ENCODE results near the gene TTC6.
"Not testable (repeated sequence)": the region's sequence is repeated elsewhere in the genome, so short reads cannot be mapped to it uniquely, and the experiment has no call there.

Gene TTC6, protein sequence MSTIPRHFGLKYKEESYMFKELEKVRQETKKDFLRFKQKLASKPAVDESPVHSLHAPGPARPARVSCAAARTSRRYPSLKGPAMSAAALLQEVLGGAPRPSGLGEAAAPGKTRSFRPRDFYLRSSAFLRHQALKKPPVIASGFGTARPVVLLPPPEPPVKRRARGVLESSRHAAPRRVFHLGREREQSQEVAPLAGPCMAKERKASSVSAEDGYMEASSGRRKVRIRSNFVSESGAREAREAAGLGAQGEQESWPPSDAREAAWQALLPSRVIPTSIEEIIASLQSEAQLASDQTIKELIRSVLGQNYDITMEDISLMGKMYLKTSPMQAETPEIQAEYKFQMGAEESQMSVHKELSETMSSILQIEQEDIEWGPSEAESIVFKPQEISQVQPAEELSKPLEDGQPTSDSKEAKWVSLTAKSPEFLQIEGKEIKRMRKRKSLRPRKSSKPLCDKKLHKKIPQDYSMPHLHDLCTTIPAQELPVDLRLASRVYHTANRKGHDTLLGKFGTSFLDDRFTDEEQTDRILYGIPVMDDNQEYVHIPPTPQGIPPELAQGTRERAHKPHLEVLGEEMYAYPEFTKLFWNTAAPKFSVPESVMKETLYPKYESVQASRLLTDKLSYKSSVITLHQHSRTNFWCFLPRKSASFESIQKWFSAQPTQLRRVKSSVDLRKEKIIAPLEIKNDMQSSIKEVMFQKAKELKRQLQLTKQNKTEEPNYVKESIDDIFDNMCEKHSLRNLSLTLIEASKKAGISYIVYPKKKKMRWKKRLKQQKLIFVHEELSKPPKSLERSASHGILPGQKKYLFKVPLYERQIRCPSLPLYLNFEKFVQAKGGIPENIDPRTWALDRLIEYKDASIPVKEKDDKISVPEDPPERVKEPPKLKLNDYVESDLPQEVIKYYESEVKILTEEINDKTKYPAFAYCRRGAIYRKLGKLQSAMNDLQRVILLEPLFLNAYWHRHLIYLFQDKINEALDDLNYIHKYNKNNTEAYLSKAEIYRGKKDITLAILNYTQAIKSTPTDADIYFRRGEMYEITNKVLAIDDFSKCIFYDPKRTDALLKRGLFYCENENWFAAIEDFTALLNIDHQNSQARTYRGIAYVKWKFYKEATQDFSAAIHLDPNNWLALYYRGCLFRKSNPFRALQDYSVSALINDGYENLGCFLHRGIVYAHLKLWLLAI (N-terminal part only)

DNA sequence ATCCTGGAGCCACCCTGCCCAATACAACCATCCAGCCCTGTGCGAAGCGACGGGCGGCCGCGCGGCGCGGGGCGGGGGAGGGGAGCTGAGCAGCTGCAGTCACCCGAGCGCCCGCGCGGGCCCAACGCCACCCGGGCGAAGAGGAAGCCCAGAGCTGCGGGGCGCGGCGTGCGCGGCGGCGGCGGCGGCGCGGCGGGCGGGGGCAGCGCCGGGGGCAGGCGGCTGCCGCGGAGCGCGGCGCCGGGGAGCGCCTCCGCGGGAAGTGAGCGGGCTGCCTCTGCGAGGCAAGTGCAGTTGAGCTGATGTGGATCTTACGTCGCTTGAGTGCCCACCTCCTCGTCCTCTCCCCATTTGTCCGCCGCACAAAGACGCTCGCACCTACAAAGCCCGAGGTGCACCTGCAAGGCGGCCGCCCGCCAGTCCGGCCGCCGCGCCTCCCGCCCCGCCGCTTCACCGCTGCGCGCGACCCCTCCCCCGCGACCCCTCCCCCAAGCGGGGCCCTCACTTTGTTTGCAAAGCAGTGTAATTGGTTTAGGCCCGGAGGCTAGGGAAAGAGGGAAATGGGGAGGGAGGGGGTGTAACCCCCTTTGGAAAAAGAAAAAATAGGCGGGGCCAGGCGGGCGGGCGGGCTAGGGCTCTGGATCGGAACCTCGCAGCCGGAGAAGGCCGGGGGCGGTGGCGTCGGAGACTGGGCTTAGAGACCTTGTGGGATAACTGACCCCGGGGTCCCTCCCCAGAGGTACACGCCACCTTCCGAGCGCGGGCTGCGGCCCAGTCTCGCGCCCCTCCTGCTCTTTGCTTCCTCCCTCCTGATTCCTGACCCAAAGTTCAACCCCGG, at the start of gene TTC6, which contains the start of gene FOXA1:
Gene TTC6, plus strand, starts transcription at position 659 of the 838 bp plus-strand sequence. CDS start 26,436 bp downstream, outside the sequence.
Gene FOXA1, minus strand, starts transcription at position 279 of the 838 bp plus-strand sequence. Its CDS starts 277 bp downstream, at position 2.
- DNase-seq, result peak; percentile 88

DNA sequence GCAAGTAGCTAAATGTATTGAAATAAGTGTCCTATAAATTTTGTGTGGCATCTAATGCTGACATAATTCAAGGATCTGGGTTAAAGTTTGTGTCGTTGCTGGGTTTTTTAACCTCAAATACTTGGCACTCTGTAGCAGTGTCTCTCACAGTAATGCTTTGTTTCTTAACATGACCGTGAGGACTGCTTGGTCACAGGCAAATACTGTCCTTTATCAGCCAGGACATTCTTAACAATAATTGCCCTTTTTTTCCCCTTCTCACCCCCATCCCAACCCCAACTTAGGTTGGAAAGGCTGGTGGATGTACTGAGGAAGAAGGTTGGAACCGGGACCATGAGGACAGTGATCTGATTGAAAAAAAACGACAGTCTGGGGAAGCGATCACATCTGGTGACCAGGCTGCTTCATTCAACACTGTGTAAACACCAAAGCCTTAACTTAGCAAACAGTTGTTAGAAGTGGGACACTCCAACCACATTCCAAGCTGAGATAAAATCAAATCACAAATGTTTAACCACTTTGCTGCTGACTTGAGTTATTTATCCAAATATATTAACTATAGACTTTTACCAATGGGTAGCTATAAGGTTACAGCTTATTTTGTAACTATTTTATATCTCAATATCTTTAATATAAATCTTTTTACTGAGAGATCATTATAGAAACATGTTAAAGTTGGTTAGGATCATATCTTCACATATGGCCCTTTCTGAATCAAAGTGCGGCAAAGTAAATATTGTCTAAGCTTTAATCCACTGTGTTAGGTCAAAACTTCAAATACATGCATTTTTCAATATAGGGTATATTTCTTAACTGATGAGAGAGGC, 48.6 kb upstream of the TTC6 start:
- no peak for DNase-seq

DNA sequence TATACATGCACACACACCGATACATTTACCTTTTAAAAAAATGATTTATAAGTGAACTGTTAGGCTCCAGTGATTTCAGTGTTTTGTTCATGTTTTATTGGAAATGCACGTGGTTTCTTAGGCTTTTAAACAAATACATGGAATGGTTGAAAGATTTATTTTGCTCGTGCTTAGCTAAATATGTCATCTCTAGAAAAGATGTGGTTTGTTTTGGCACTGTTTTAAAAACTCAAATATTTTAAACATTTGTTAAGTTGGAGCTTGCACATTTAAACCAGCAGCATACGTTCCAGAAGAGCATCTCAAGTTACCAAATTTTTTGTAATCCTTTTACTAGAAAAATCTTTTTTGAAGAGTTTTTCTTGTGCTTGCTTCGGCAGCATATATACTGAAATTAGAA, 44.9 kb upstream of the TTC6 start:
- no peak for DNase-seq

DNA sequence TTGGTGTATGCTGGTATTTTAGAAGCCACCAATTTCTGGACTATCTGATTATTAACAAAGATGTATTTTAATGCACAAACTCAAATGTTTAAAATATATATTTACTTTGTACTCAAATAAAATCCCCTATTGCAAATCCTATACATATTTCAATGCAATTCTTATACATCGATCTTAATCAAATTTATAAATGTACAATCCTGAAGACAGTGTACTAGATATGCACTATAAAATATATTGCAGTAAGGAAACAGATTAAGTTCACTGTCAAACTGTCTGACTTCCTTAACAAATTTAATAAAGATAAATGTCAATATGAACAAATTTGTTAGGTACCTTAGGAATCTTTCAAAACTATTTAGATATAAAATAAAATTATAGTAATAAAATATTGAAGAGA, 44.3 kb upstream of the TTC6 start:
- no peak for DNase-seq

DNA sequence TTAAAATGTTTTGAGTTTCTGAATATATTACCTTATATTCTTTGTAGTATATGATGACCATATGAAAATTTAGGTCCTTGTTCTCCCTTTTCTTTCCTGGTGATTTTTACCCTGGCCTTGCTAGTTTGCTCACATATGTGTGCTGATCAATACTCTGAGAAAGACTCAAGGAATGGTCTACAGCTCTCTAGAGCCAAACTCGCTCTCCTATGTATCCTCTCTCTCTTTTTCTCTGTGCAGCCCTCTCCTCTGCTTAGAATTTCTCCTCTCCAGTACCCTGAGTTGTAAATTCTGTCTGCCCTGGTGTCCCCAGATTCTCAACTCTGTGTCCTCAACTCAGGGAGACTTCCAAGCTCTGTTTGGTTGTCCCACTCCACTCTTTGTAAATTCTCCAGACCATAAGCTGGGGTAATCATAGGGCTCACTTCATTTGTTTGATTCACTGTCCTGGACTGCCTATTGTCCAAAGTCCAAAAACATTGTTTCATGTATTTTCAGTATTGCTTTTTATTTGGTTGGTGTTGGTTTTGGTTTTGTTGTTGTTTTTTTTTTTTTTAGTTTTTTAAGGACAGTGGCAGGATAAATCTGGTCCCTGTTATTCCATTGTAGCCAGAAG, 41.4 kb upstream of the TTC6 start:
- DNase-seq, result no peak

DNA sequence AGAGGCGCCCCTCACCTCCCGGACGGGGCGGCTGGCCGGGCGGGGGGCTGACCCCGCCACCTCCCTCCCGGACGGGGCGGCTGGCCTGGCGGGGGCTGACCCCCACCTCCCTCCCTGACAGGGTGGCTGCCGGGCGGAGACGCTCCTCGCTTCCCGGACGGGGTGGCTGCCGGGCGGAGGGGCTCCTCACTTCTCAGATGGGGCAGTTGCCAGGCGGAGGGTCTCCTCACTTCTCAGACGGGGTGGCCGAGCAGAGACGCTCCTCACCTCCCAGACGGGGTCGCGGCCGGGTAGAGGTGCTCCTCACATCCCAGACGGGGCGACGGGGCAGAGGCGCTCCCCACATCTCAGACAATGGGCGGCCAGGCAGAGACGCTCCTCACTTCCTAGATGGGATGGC, 39.8 kb upstream of the TTC6 start:
- DNase-seq, result not testable (repeated sequence)

DNA sequence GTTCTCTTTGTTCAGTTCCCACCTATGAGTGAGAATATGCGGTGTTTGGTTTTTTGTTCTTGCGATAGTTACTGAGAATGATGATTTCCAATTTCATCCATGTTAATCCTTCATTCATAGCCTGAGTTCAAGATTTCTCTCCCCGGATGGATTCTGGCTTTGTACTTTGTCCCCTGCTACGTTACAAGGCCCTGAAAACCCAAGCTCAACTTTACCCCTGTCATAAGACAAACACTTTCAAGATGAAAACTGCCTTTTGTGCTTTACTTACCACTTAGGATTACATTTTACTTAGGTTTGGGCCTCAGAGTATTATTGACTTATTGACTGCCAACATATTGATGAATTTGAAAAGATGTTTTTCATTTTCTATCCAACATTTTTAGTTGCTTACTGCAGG, 36.7 kb upstream of the TTC6 start:
- DNase-seq, result no peak

DNA sequence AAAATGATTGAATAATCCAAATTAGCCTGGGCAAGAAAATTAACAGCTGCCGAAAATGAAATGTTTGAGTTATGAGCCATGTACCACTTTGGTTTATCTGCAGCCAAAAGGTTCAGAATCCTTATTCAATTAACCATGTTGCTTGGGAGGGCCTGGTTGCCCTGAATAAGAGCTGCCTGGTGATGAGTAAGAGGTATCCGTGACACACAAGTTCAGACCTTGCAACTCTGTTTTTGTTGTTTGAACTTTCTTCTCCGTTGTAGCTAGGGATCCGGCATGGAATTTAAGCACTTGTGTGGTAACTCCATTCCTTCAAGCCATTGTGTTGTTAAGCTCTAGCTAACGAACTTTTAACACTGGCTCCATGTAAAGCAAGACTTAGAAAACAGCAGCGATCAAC, 36.0 kb upstream of the TTC6 start:
- DNase-seq, result no peak

DNA sequence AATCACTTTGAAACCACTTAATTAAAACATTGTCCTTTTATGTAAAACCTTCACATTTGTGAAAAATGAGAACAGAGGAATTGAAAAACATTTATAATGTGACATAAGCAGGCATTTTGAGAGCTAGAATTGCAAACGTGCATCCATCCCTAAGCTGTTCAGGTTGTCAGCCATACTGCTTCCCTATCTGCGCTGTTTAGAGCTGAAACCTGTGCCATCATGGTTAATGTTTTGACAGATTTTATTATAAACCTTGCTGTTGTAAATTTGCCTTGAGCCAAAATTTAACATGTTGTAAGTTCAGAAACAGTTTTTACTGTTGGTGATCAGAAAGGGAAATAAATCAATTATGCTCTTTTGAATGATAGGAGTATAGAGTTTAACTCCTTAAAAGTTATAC, 32.2 kb upstream of the TTC6 start:
- no peak for DNase-seq

DNA sequence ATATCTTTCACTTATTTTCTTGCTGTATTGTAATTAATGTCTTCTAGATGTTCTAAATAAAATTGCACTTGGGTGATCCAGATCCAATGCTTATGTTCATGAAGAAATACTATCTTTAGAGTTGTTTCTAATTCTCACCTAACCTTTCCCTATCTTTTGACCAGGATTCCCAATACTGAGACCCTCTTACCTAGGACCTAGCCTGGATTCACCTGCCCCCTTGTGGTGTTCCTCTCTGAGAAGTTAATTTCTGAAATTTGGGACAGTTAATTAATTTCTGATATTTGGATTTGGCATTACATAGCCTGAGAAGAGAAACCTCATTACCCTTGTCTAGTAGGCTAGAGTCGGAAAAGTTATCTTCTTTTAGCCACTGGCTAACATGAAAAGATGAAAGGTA, 29.9 kb upstream of the TTC6 start:
- no peak for DNase-seq

DNA sequence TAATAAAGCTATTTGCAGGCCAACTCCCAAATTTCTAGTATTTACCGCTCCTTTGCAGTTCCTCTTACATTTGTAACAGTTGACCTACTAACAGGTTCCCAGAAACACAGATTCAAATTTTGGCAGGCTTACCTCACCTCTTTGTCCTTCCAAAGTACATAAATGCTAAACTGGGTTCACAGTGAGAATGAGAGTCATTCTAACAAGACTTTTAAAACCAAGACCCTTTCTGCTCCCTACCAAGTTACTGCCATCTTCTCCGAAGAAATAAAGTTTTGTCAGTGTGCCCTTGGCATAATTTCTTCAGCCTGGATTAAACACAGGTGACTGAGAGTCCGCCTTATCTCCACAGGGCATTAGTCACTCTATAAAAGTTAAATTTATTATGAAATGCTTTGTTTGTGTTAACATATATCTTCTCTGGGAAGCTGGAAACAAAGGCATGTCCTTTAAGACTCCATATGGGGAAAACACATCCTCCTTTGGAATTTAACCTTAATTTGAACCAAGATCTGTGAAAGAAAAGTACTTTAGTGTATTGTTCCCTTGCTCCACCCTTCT, 28.5 kb upstream of the TTC6 start:
- DNase-seq, result no peak

DNA sequence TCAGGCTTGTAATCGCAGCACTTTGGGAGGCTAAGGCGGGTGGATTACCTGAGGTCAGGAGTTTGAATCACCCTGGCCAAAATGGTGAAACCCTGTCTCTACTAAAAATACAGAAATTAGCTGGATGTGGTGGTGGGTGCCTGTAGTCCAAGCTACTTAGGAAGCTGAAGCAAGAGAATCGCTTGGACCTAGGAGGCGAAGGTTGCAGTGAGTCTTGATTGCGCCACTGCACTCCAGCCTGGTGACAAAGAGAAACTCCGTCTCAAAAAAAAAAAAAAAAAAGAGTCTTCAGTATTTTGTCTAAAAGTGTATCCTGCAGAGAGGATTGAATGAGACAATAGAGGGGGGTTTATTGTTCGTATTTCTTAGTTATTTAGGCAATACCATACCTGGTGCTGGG, 25.7 kb upstream of the TTC6 start:
- no peak for DNase-seq

DNA sequence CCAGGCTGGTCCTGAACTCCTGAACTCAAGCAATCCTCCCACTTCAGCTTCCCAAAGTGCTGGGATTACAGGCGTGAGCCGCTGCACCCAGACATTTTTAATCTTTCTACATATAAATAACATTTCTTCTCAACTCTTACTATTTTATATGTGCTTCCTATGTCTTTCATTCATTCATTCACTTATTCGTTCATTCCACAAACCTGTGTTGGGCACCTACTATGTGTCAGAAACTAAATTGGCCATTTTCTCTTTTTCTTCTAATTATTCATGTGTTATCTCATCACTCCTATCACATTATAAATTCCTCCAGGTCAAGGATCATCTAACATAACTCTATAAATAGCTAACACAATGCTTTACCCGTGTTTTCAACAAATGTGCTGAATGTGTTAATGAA, 24.0 kb upstream of the TTC6 start:
- no peak for DNase-seq

DNA sequence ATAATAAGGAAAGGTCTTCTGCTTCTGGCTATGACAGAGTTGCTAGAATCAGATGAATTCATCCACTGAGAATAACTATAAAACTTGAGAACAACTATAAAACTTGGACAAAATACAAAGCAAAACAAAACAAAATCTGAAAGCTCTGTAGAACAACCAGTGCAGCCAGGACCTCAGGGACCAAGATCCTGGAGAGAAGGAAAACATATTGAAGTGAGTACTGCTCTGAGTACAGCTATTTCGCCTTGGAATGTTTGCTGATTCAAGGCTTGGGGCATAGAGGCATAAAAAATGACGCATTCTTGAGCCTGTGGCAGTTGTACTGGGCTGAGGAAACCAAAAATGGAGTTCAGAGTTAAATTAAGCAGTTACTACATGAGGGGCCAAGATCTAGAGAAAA, 22.1 kb upstream of the TTC6 start:
- DNase-seq, result no peak

DNA sequence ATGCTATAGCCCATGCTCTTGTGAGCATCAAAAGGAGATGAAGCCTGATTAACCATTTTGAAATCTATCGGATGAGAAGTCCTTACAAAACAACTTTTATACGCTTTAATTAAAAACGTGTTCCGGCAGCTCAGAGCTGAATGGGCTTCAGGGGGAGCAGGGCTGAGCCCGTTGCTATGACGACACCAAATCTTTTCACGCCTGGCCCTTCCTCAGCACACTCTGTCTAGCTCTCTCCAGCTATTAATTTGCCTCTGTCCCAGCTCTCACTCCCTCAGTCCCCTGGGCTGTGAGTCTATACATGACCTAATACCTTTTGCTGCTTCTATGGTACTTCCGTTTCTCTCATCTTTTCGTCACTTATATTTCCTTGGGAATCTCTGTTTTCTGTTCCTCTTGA, 16.2 kb upstream of the TTC6 start:
- no peak for DNase-seq

DNA sequence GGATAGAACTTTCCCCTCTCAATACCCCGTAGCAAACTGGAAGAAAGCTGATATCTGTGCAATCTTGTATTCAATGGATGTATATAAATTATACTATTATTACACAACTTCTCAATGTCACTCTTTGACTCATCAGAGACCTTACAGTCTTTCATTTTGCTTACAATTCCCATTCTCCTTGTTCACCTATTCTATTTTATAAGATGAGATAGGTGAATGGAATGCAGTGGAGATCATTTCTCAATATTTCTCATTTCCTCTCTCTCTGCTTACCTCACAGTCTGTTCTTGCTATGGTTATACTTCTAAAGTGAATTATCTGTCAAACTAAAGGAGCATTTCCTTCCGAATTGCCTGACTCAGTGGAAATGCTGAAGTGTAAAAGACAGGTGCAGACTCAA, 15.3 kb upstream of the TTC6 start:
- DNase-seq, result no peak

DNA sequence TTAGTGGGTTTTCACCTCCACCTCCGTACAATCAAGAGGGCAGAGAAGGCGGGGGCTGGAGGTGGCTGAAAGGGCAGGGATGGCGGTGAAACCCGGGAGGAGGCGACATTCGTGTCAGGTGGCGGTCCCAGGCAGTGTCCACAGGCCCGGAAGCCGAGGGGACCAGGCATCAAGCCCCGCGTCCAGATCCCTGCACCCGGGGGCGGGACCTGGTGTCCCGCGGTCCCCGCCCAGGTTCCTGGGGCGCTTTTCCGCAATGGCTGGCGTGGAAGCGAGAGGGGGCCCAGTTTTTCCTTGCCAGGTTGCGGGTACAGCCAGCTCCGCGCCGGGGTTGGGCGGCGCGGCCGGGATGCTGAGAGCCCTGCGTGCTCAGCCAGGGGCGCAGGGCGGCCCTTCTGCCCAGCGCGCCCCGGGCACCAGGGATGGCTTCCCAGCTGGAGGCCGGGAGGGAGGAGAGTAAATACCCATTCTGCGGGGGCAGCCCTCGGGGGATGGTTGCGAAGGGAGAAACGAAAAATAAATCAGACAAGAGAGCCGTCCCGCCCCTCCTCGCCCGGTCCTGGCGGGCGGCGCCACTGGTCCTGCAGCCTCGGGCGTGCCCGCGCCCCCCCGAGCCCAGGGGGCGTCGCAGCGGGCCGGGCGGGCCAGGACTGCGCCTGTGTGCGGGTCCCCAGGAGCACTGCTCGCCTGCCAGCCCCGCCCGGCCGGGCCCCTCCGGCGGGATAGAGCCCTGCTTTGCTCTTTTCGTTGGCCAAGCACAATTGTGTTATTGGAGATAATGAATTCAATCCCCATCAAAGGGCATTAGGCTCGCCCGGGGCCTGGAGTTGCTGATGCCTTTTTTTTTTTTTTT, 11.8 kb upstream of the TTC6 start:
- peak; percentile 74 for DNase-seq

DNA sequence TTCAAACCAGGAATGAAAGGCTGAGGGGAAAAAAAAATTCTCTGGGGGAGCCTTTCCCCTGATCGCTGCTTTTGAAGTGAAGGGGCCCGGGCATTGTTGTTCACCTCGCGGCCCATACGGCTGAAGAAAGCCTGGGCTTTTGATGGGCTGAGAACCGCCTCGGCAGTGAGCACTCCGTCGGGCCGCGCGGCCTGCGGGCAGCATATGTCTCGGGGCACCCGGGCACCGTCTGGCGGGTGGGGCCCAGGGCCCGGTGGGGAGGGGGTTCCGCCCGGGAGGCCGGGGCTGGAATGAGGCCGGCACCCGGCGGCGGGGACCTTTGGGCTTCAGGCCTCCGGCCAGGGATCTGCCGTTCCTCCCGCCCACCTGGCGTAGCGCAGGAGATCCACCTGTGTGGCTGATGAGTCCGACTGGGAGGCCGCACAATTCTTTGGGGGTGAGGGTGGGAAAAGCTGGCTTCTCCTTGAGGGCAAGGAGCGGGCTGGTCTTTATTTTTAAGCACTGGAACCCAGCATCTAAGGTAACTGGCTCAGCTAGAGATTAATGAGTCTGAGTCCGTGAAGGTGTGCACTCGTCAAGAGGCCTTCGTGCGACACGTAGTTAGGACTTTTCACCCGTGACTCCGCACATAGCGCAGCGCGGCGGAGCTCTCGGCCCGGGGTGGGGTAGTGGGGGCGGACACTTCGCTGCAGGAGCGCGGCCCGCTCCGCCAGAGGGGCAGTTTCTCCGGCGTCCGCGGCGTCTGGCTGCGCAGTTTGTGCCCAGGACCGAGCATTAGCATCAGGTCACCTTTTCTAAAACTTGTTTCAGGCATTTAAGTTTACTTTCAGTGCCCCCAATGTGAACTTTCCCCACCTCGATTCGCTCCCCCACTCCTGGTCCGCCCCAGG, 11.0 kb upstream of the TTC6 start:
- peak; percentile 56 for DNase-seq

DNA sequence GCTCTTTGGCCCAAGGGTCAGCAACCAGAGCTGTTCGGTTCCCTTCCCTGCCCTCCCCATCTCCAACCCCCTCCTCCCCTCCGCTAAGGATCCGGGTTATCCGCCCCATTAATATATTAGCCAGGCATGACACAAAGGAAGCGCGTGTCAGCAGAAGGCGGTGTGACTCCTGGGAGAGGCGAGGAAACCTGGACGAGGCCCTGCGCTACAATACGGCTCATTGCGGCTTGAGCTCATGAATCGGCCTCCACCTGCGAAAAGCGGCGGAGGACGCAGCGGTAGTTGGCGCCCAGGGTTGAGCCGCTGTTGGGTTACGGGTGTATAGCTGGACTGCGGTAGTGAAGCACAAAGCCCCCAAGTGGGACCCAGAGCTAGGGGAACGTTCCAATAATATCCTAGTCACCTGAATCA, 10.3 kb upstream of the TTC6 start:
- DNase-seq, result peak; percentile 71

Data from DMS79 treated with DMSO at 0.1 percent for 48 hours (cell line).